Left lung (tissue), 10 donors: ENCODE data around the gene BRINP2. TPM values are rescaled to one million over a fixed set of nuclear protein-coding genes. Genes with fewer than 3 reads are reported as not detected.

Experiments used
- ATAC-seq: fragments of 200-7000 bp; cut with Tn5 transposase; one replicate; pipeline ENCODE4 v1.9.1; 2020; ENCODE audit warnings: moderate library complexity
- DNase-seq, 4 donors: peaks; one replicate each; pipeline ENCODE4 v3.0.0-alpha.2; 2013 to 2020
- H3K27ac ChIP-seq, 2 donors: fragments of 200-600 bp; sonication (generic) in 1 of 2; one replicate each; pipeline versions ENCODE4 v1.5.0 to v1.8.0; 2020 to 2021
- H3K27me3 ChIP-seq, 2 donors: fragments of 200-600 bp; sonication (generic) in 1 of 2; one replicate each; pipeline versions ENCODE4 v1.5.0 to v1.8.0; 2020 to 2021
- H3K36me3 ChIP-seq, 2 donors: fragments of 200-600 bp; sonication (generic) in 1 of 2; one replicate each; pipeline versions ENCODE4 v1.5.0 to v1.8.0; 2020 to 2021
- H3K4me1 ChIP-seq, 2 donors: fragments of 200-600 bp; one replicate each; pipeline ENCODE4 v1.8.0; 2021
- H3K4me3 ChIP-seq, 2 donors: fragments of 200-600 bp; sonication (generic) in 1 of 2; one replicate each; pipeline versions ENCODE4 v1.5.0 to v1.8.0; 2020 to 2021; ENCODE audit warnings: mild to moderate bottlenecking in 1 of 2
- H3K9me3 ChIP-seq, 2 donors: fragments of 200-600 bp; sonication (generic) in 1 of 2; one replicate each; pipeline versions ENCODE4 v1.5.0 to v1.8.0; 2020 to 2021
- CTCF ChIP-seq, 2 donors: fragments of 200-600 bp; sonication (generic) in 1 of 2; IDR thresholded peaks; one replicate each; pipeline versions ENCODE4 v1.5.0 to v1.8.0; 2021; ENCODE audit warnings: antibody characterized with exemption in 2 of 2
- intact Hi-C, 2 donors: fragments of 100-400 bp; cut with DNase I; formaldehyde crosslinking; loops; one replicate each; pipeline versions ENCODE4 v1.11.2 to v1.14.2; 2022
- polyA plus RNA-seq, 6 donors: library from polyadenylated mRNA; unstranded; fragments of 120-200 nt; gene quantifications; one replicate each; pipeline ENCODE4 v1.2.1, GENCODE V29; 2013; ENCODE audit not compliant: insufficient read length in 6 of 6
- total RNA-seq, 2 donors: library from RNA; stranded (reverse); fragmentation: NEBNext Ultra II Directional; extraction: Animal tissue kit (Norgen Biotek cat#: 25700); gene quantifications; one replicate each; pipeline ENCODE4 v1.2.1, GENCODE V29; 2021
- donor health status: DM: no; HTN: yes; CAD: no.
- donor health status: DM: no; HTN: no; CAD: no.

BRINP2 gene
- total and polyA plus RNA-seq, 8 donors = 0.08 to 1.5 (median 0.78) TPM; not detected in 1

- no peaks in the 10 kb centered on the region for H3K4me1 ChIP-seq
- no peak for DNase-seq
- no peaks in the 10 kb centered on the region for H3K9me3 ChIP-seq
- H3K27ac ChIP-seq = no peak overlapping the region
- no peaks in the 10 kb centered on the region for H3K27me3 ChIP-seq
- TF ChIP-seq CTCF (IDR thresholded peaks at IDR 0.05) = no peak
- ATAC-seq = no peak
- H3K4me3 ChIP-seq = no peak overlapping the region
- no peaks in the 10 kb centered on the region for H3K36me3 ChIP-seq
- intact Hi-C loops = no loop called here
These were observed 134.6 kb downstream of the BRINP2 start for GRCh38 chr1:177305040-177306018.

- ATAC-seq (no peak), DNase-seq (no peak)
- H3K36me3 ChIP-seq = no peaks in the 10 kb centered on the region
- H3K4me3 ChIP-seq = no peak overlapping the region
- no peak overlapping the region for H3K27ac ChIP-seq
- H3K27me3 ChIP-seq = no peaks in the 10 kb centered on the region
- no peak for TF ChIP-seq CTCF (IDR thresholded peaks at IDR 0.05)
- intact Hi-C loops = no loop called here
- no peaks in the 10 kb centered on the region for H3K4me1 ChIP-seq
- no peaks in the 10 kb centered on the region for H3K9me3 ChIP-seq
These were observed 135.3 kb downstream of the BRINP2 start for GRCh38 chr1:177306019-177306415.

GRCh38 chr1:177306981-177307380 is 136.2 kb downstream of the BRINP2 start:
- Histone ChIP-seq H3K27ac (no peak overlapping the region), H3K4me3 (no peak overlapping the region), H3K4me1 (no peaks in the 10 kb centered on the region), H3K36me3 (no peaks in the 10 kb centered on the region), H3K9me3 (no peaks in the 10 kb centered on the region), H3K27me3 (no peaks in the 10 kb centered on the region)
- ATAC-seq (no peak), DNase-seq (no peak)
- intact Hi-C loops = no loop called here
- no peak for TF ChIP-seq CTCF (IDR thresholded peaks at IDR 0.05)

- no peaks in the 10 kb centered on the region for H3K27me3 ChIP-seq
- no peak overlapping the region for H3K27ac ChIP-seq
- DNase-seq (no peak), ATAC-seq (no peak)
- no peaks in the 10 kb centered on the region for H3K9me3 ChIP-seq
- intact Hi-C loops = no loop called here
- no peaks in the 10 kb centered on the region for H3K36me3 ChIP-seq
- H3K4me1 ChIP-seq = no peaks in the 10 kb centered on the region
- no peak overlapping the region for H3K4me3 ChIP-seq
- no peak for TF ChIP-seq CTCF (IDR thresholded peaks at IDR 0.05)
These were observed 137.0 kb downstream of the BRINP2 start for GRCh38 chr1:177307771-177308170.

GRCh38 chr1:177309880-177310279 is 139.1 kb downstream of the BRINP2 start:
- H3K9me3 ChIP-seq = no peaks in the 10 kb centered on the region
- no peaks in the 10 kb centered on the region for H3K4me1 ChIP-seq
- intact Hi-C loops = no loop called here
- ATAC-seq (no peak), DNase-seq (no peak)
- no peak overlapping the region for H3K27ac ChIP-seq
- H3K4me3 ChIP-seq = no peak overlapping the region
- H3K27me3 ChIP-seq = no peaks in the 10 kb centered on the region
- H3K36me3 ChIP-seq = no peaks in the 10 kb centered on the region
- TF ChIP-seq CTCF (IDR thresholded peaks at IDR 0.05) = no peak
